HS-27A (cell line): ENCODE measurements around the gene RNU1-2.
"Not testable (repeated sequence)": the region's sequence is repeated elsewhere in the genome, so short reads cannot be mapped to it uniquely, and the experiment has no call there.

ENCODE experiments used
- DNase-seq: peaks from one replicate; pipeline ENCODE4 v3.0.0-alpha.2; 2012; ENCODE audit warnings: low read depth, missing footprints

Gene RNU1-2

GRCh38 chr1:16895598-16896315 is at the start of gene RNU1-2:
Gene RNU1-2, plus strand, starts transcription at chr1:16895980.
- DNase-seq, result peak; percentile 98

- DNase-seq, result not testable (repeated sequence)
Measured at GRCh38 chr1:16856201-16856600, 39.6 kb upstream of the RNU1-2 start.

DNA sequence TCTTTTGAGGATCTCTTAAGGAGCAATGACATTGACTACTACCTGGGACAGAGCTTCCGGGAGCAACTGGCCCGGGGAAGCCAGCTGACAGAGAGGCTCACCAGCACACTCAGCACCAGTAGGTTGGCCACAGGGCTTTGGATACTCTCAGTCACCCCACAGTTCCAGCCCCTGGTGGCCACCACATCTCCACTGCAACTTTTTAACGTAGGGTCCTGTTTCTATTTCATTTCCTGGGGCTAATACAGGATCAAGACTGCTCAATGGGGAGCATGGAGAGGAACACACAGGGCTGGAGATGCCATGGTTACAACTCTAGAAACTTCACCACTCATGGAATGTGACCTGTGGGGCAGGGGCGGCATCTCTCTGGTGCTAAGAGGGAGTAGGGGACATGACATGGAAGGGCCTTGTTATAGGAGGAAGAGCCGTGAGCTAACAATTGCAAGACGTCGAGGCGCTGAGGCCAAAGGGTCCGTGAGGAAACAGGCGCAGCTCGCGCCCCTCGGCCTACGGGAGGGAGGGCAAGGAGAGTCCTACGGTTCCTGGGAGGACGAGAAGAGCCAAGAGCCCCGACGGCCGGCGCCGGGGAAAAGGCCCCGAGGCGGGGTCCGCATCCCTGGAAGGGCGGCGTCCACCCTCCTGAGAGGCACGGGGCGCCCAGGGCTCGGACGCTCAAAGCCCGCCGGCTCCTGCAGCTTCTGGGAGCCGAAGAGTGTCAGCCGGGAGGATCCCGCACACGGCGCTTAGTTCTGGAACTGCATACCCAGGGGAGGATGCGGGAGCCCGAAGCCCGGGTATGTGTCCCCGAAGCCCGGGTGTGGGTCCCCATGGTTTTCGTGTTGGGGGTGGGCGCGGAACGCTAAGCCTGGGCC is 36.4 kb upstream of the RNU1-2 start:
- DNase-seq, result not testable (repeated sequence)

DNA sequence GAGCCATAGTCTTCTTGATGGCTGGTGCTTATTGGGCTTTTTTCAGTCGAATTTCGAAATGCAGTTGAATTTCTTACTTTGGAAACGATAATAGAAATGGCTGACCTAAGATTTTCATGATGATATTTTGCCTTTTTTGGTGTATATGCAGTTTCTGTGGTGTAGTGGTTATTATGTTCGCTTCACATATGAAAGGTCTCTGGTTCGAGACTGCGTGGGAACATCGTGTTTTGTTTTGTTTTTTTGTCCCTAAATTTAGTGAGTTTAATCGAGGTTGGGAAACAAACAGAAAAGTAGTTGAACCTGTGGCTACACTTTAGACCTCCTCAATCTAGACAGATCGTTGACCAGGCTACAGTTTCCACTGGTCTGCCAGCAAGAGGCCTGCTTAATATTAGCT is 35.7 kb upstream of the RNU1-2 start:
- not testable (repeated sequence) for DNase-seq

DNA sequence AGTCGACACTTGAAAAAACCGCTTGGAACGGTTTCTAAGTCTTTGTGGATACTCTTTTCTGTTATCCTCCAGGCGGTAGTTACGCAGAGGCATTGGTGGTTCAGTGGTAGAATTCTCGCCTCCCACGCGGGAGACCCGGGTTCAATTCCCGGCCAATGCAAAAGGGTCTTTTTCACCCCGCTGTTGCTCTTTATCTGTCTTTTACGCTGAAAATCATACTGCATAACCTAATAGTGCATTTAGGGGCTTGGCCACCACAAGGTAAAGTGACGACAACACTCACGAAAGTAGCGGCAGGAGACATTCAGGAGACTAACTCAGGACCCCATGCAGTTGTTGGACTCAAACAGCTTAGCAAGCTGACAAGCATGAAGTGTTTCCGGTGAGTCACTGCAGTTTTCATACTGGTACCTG is 33.9 kb upstream of the RNU1-2 start:
- DNase-seq, result not testable (repeated sequence)

GRCh38 chr1:16862415-16862814 is 33.4 kb upstream of the RNU1-2 start:
- DNase-seq, result not testable (repeated sequence)

DNA sequence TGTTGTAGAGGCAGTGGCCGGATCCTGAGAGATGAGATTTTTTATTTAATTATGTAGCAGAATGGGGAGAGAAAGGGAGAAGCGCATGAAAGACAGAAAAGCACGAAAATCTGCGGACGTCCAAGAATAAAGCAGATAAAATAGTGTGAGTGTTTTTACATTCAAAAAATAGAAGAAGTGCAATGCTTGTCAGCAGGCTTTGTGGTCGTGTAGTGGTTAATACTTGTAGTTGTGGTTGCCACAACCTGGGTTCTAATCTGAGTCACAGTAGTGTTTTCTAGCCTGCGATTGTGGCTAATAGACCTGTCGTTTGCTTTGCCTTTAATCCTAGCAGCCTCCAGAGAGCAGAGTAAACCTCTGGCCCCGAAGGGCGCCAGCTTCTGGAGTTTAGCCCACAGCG is 32.8 kb upstream of the RNU1-2 start:
- not testable (repeated sequence) for DNase-seq

- not testable (repeated sequence) for DNase-seq
Measured at GRCh38 chr1:16866926-16867707, 28.7 kb upstream of the RNU1-2 start.

DNA sequence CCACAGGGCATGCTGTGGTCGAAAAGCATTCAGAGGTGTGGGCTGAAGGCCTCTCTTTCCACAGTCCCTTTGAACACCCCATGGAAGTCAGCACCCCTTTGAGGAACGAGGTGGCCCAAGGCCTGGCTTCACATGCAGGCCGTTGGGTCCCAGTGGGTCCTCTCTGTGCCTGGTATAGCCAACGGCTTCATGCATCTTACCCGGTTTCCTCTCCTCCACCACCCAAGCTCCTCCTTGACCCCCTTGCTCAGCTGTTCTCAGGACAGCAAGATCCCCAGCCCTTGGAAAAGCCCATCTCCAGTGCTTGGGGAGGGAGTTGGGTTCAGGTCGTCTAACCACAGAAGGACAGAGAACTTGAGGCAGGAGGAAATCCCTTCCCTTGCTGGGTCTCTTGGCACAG is 27.0 kb upstream of the RNU1-2 start:
- not testable (repeated sequence) for DNase-seq

DNA sequence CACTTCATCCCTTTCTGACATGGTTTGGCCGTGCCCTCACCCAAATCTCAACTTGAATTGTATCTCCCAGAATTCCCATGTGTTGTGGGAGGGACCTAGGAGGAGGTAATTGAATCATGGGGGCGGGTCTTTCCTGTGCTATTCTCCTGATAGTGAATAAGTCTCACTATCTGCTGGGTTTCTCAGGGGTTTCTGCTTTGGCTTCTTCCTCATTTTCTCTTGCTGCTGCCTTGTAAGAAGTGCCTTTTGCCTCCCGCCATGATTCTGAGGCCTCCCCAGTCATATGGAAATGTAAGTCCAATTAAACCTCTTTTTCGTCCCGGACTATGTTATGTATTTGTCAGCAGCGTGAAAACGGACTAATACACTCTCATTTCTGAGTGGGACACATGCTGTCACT is 25.8 kb upstream of the RNU1-2 start:
- DNase-seq, result not testable (repeated sequence)

- not testable (repeated sequence) for DNase-seq
Measured at GRCh38 chr1:16871171-16871570, 24.6 kb upstream of the RNU1-2 start.

GRCh38 chr1:16872152-16873075 is 23.4 kb upstream of the RNU1-2 start:
- not testable (repeated sequence) for DNase-seq

DNA sequence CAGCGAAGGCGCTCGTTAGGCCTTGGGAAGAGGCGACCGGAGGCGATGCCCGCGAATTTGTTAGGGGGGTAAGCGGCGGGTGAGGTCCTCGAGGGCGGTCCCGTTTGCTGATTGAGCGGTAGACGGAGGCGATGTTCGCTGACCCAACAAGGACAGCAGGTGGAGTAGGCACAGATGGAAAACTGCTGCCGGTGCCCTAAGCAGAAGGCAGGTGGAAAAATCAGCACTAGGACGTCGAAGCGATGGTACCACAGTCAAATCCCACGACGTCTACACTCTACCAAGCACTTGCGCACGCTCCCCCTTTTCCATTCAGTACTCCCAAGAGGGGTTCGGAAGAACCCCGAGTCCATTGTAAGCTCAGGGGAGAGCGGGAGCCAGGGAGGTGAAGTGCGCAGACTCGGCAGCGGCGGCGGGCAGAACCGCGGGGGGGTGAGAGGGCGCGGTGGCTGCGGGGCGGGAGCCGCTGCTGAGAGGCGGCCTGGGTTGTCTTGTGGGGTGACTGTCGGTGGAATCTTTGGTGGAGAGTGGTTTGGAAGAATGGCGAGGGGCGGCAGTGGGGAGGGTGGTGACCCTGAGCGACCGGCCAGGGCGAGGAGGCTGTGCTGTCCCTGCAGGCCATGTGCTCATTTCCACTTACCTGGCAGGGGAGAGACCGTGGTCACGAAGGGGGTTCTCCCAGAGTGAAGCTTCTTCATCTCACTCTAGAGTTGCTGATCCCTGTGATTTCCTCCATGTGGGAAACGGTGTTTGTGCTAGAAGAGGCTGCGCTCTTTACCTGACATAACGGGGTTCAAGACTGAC is 22.5 kb upstream of the RNU1-2 start:
- DNase-seq, result not testable (repeated sequence)

DNA sequence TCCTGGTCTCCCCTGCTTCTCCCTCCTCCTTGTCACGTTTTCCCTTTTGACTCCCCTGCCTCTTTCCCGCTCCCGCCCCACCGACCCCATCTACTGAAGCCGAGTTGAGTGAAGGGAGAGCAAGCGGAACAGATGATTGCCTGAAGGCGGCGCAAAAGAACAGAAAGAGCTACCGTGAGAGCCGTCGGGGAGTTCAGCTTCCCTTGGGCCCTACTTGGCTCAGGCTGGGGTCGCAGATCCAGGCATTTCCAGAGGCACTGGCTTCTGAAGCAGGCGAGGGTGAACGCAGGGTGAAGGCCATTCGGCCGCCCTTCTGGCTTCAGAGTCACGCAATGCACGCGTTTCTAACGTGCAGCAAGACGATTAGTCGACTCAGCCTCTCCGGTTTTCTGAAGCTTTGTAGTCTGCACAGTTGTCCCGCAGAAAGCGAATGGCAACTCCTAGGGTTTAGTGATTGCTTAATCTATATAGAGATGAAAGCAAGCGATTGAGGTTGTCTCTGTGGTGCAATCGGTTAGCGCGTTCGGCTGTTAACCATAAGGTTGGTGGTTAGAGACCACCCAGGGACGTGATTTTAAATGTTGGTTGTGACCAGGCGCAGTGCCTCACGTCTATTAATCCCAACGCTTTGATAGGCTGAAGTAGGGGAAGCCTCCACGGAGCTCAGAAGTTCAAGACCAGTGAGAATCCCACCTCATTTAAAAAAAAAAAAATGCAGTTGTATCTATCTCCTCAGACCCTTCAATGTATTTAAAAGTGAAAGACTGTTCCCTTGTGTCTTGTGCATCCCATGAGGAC is 20.6 kb upstream of the RNU1-2 start:
- not testable (repeated sequence) for DNase-seq

- DNase-seq, result not testable (repeated sequence)
Measured at GRCh38 chr1:16881742-16882141, 14.0 kb upstream of the RNU1-2 start.

DNA sequence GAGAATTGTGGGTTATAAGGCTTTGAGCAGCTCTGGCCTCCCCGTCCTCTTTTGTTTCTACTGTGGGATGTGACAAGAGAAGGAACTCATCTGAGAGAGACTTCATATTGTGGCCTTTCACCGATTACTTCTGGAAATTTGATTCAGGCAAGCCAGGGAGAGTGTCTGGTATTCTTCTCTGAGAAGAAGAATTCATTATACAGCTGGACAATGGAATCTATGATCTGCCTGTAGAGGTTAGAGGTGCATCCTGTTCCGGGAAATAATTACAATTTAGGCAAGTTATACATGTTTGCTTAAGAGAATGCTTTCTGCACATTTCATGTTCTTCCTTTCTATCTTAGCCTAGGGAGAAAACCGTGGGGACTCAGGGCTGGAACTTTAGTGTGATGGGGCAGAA is 12.8 kb upstream of the RNU1-2 start:
- no peak for DNase-seq

DNA sequence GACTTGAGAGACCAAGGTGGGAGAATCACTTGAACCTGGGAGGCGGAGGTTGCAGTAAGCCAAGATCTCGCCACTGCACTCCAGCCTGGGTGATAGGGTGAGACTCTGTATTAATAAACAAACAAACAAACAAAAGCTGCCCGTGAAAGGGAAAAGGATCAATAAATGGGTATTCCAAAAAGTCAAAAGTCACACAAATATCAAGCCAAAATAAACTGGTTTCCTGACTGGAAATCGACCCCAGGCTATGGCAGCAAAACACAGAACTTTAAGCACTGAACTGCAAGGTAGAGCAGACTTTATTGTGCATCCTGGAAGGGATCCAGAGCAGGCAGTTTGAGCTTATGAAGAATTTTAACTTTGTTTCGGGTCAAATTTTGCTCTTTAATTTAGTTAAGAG is 11.3 kb upstream of the RNU1-2 start:
- DNase-seq, result not testable (repeated sequence)

- DNase-seq, result no peak
Measured at GRCh38 chr1:16886860-16887605, 8.7 kb upstream of the RNU1-2 start.
